Measurements from ENCODE around the gene CARD19. TPM values are rescaled to one million over a fixed set of nuclear protein-coding genes. Genes with fewer than 3 reads are reported as not detected.

CARD19 gene
- total RNA-seq, 2 donors from 2014 or later, result 16.4 to 21.9 TPM

DNA sequence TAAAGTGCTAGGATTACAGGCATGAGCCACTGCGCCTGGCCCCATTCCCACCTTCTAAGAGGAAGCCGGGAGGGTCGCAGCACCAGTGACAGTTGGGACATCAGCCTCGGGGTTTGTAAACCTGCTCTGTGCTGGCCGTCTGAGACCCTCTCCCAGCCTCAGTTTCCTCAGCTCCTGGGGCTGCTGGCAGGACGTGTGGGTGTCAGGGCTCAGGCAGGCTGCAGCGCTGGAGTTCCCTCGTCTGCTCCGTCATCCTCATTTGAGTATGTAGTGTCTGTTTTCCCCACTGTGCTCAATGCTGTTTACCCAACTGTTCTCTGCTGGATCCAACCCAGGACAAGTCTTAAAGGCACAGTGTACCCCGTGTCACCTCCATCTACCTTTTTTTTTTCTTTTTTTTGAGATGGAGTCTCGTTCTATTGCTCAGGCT, 40.0 kb downstream of the CARD19 start:
- Histone ChIP-seq H3K4me3 (ENCODE audit: low read length) (no peak overlapping the region), H3K36me3 (ENCODE audit: control insufficient read depth, insufficient read depth, low read length) (no peaks in the 10 kb centered on the region), H3K9me3 (ENCODE audit: control insufficient read depth, low read length) (no peaks in the 10 kb centered on the region), H3K27ac (ENCODE audit: low read depth, low read length) (no peak overlapping the region), H3K27me3 (ENCODE audit: control insufficient read depth, insufficient read depth, low read length, poor library complexity, severe bottlenecking) (peaks cover 10% of the 10 kb centered on the region), H3K9ac (ENCODE audit: extremely low read depth, low read length, poor library complexity, severe bottlenecking) (no peak overlapping the region), H3K4me1 (ENCODE audit: control insufficient read depth, insufficient read depth, low read length) (peaks cover 8% of the 10 kb centered on the region)
- Mint-ChIP-seq H3K4me3 (no peak overlapping the region), H3K27ac (no peak overlapping the region), H3K9me3 (peaks cover 2% of the 10 kb centered on the region), H3K4me1 (peaks cover 17% of the 10 kb centered on the region), H3K36me3 (ENCODE audit: low read depth) (no peaks in the 10 kb centered on the region), H3K27me3 (ENCODE audit: insufficient read depth) (peaks cover 19% of the 10 kb centered on the region)
- TF ChIP-seq, protein P1, sequence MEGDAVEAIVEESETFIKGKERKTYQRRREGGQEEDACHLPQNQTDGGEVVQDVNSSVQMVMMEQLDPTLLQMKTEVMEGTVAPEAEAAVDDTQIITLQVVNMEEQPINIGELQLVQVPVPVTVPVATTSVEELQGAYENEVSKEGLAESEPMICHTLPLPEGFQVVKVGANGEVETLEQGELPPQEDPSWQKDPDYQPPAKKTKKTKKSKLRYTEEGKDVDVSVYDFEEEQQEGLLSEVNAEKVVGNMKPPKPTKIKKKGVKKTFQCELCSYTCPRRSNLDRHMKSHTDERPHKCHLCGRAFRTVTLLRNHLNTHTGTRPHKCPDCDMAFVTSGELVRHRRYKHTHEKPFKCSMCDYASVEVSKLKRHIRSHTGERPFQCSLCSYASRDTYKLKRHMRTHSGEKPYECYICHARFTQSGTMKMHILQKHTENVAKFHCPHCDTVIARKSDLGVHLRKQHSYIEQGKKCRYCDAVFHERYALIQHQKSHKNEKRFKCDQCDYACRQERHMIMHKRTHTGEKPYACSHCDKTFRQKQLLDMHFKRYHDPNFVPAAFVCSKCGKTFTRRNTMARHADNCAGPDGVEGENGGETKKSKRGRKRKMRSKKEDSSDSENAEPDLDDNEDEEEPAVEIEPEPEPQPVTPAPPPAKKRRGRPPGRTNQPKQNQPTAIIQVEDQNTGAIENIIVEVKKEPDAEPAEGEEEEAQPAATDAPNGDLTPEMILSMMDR (conservative IDR thresholded peaks at IDR 0.05), result no peak
- DNase-seq, result no peak
- 84 to 89% methylated on average over 9 to 11 of the region's 11 CpGs for WGBS, 2 experiments (ENCODE audit: insufficient coverage in 1 of 2, insufficient read length in 1 of 2)

DNA sequence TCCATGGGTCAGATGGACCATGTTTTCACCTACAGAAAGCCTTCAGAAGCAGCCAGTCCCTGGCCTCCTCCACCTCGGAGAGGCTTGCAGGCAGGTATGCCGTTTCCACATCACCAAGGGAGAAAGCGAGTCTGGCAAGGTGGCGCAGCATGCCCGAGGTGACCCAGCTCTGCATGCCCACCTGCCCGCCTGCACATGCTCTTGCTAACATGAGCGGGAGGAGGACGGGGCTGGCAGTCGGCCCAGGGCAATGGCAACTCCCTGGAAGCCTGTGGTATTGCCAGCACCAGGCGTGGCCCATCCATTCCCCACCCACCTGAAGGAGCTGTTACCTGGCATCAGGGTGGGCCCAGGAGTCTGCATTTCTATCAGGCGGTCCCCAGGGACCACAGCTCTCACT, 41.3 kb downstream of the CARD19 start:
- peaks cover 8% of the 10 kb centered on the region for H3K4me1 ChIP-seq (ENCODE audit: control insufficient read depth, insufficient read depth, low read length)
- Mint-ChIP-seq H3K27me3 (ENCODE audit: insufficient read depth) (peaks cover 19% of the 10 kb centered on the region), H3K4me1 (peaks cover 12% of the 10 kb centered on the region), H3K4me3 (no peak overlapping the region), H3K9me3 (peaks cover 2% of the 10 kb centered on the region), H3K27ac (no peak overlapping the region), H3K36me3 (ENCODE audit: low read depth) (no peaks in the 10 kb centered on the region)
- H3K4me3 ChIP-seq (ENCODE audit: low read length), result no peak overlapping the region
- no peaks in the 10 kb centered on the region for H3K9me3 ChIP-seq (ENCODE audit: control insufficient read depth, low read length)
- DNase-seq, result no peak
- TF ChIP-seq, protein P1 (conservative IDR thresholded peaks at IDR 0.05), result no peak
- H3K27me3 ChIP-seq (ENCODE audit: control insufficient read depth, insufficient read depth, low read length, poor library complexity, severe bottlenecking), result peaks cover 10% of the 10 kb centered on the region
- H3K9ac ChIP-seq (ENCODE audit: extremely low read depth, low read length, poor library complexity, severe bottlenecking), result no peak overlapping the region
- WGBS, 2 experiments (ENCODE audit: insufficient coverage in 1 of 2, insufficient read length in 1 of 2), result 86 to 97% methylated on average over 6 to 11 of the region's 11 CpGs
- H3K27ac ChIP-seq (ENCODE audit: low read depth, low read length), result no peak overlapping the region
- no peaks in the 10 kb centered on the region for H3K36me3 ChIP-seq (ENCODE audit: control insufficient read depth, insufficient read depth, low read length)

DNA sequence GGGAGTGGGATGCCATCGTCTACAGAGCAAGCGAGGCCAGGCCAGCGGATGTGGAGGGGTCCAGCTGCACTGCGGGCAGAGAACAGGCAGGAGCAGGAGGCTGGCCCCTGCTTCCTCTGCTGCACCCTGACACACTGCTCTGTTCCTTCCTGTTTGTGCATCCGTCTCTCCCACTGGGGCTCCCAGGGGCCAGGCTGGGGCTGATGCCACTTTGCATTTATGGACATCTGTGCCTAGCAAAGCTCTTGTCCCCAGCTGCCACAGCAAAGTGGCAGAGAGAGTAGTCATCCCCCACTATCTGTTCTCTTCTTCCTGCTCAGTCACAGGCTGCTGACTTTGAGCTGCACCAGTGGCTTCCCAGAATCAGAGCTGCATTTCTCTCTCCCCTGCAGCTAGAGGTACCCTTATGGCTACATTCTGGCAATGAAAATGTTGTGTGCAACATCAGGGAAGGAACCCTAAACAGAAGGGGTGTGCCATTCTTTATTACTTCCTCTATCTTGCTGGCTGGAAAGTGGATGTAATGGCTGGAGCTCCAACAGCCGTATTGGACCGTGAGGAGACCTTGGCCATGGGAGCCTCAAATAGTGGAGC, 42.3 kb downstream of the CARD19 start:
- H3K9me3 Mint-ChIP-seq, result peaks cover 2% of the 10 kb centered on the region
- H3K27me3 Mint-ChIP-seq (ENCODE audit: insufficient read depth), result peaks cover 19% of the 10 kb centered on the region
- Histone ChIP-seq H3K27ac (ENCODE audit: low read depth, low read length) (no peak overlapping the region), H3K4me3 (ENCODE audit: low read length) (no peak overlapping the region), H3K9me3 (ENCODE audit: control insufficient read depth, low read length) (no peaks in the 10 kb centered on the region), H3K27me3 (ENCODE audit: control insufficient read depth, insufficient read depth, low read length, poor library complexity, severe bottlenecking) (peaks cover 10% of the 10 kb centered on the region), H3K36me3 (ENCODE audit: control insufficient read depth, insufficient read depth, low read length) (no peaks in the 10 kb centered on the region), H3K4me1 (ENCODE audit: control insufficient read depth, insufficient read depth, low read length) (peaks cover 1% of the 10 kb centered on the region), H3K9ac (ENCODE audit: extremely low read depth, low read length, poor library complexity, severe bottlenecking) (no peak overlapping the region)
- DNase-seq, result no peak
- TF ChIP-seq, protein P1 (conservative IDR thresholded peaks at IDR 0.05), result no peak
- 78% methylated on average over 5 to 7 of the region's 7 CpGs for WGBS, 2 experiments (ENCODE audit: insufficient coverage in 1 of 2, insufficient read length in 1 of 2)
- no peak overlapping the region for H3K27ac Mint-ChIP-seq
- no peak overlapping the region for H3K4me3 Mint-ChIP-seq
- no peaks in the 10 kb centered on the region for H3K36me3 Mint-ChIP-seq (ENCODE audit: low read depth)
- peaks cover 3% of the 10 kb centered on the region for H3K4me1 Mint-ChIP-seq
